Measurements from ENCODE around the gene NOLC1.

GRCh38 chr10:102185811-102186527 lies 33.8 kb downstream of the NOLC1 start:
- TF ChIP-seq CTCF (IDR thresholded peaks at IDR 0.05; ENCODE audit: low read depth, low read length, poor library complexity, severe bottlenecking): no peak
- TF ChIP-seq EZH2phosphoT487 (IDR thresholded peaks at IDR 0.05; ENCODE audit: borderline replicate concordance, low read length): no peak

Measured in DOHH2 (cell line).